Ovary (tissue), 3 donors: Measurements from ENCODE around the gene C15orf61.

Experiments
- EP300 ChIP-seq: sonication (generic); formaldehyde crosslinking; IDR thresholded peaks from one replicate; pipeline ENCODE4 v1.6.1; 2017; ENCODE audit warnings: antibody characterized with exemption
- POLR2A ChIP-seq: fragments of 450-650 bp; IDR thresholded peaks from one replicate; pipeline ENCODE4 v1.6.1; 2017; ENCODE audit warnings: antibody characterized with exemption, mild to moderate bottlenecking, moderate library complexity
- TF ChIP-seq, protein P1 (sequence below), 3 donors: fragments of 450-650 bp in 2 of 3; fragments of 200-600 bp in 1 of 3; IDR thresholded peaks; one replicate each; pipeline versions ENCODE4 v1.5.1 to v1.8.0; 2016 to 2022; ENCODE audit warnings: antibody characterized with exemption in 3 of 3, mild to moderate bottlenecking in 1 of 3
- donor health status: DM: no; HTN: no; CAD: no.

DNA sequence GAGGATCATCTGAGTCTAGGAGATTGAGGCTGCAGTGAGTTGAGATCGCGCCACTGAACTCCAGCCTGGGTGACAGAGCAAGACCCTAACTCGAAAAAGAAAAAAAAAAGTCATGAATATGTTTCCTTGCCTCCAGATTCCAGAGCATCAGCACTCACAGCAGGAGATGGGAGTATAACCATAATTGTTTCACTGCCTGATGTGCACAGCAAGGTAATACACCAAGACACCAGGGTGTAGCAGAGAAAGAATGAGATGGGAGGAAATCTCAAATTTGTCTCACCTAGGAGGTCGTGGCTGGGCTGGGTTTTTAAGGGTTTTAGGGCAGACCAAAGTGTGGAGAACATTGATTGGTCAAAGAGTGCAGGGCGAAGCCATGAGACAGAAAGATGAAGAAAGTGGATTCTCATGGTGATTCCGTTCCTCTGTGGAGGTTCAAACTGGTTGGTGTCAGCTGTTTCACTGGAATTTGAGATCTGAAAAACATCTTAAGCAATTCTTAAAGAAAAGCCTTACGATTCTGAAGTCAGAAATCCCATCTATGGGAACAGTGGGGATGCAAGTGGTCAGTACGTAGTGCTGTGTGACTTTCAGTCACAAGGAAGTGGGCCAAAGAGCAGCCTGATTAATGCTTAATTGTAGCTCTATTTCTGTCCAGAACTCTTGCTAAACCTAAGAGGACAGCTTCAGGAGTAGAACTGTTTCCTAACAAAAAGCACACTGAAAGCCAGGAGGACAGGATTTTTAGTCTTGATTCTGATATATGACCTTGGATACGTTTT, 7.8 kb upstream of the C15orf61 start:
- TF ChIP-seq POLR2A (no peak), EP300 (no peak)
- TF ChIP-seq, protein P1, sequence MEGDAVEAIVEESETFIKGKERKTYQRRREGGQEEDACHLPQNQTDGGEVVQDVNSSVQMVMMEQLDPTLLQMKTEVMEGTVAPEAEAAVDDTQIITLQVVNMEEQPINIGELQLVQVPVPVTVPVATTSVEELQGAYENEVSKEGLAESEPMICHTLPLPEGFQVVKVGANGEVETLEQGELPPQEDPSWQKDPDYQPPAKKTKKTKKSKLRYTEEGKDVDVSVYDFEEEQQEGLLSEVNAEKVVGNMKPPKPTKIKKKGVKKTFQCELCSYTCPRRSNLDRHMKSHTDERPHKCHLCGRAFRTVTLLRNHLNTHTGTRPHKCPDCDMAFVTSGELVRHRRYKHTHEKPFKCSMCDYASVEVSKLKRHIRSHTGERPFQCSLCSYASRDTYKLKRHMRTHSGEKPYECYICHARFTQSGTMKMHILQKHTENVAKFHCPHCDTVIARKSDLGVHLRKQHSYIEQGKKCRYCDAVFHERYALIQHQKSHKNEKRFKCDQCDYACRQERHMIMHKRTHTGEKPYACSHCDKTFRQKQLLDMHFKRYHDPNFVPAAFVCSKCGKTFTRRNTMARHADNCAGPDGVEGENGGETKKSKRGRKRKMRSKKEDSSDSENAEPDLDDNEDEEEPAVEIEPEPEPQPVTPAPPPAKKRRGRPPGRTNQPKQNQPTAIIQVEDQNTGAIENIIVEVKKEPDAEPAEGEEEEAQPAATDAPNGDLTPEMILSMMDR (IDR thresholded peaks at IDR 0.05) = no peak
